Activated B cell treated with CpG ODN at 0.5 μM for 24 hours (primary cell): ENCODE measurements around the gene HUWE1. TPM values are rescaled to one million over a fixed set of nuclear protein-coding genes. Genes with fewer than 3 reads are reported as not detected.

ENCODE experiments used
- ATAC-seq: fragments of 200-7000 bp; cut with Tn5 transposase; one replicate; pipeline ENCODE4 v1.10.0; 2021; ENCODE audit warnings: low read depth, mild to moderate bottlenecking, moderate library complexity
- CTCF ChIA-PET: fragments of 350-600 bp; sonication (Branson Sonifier 250); formaldehyde crosslinking; loops from one replicate; lab custom pipeline; 2021; ENCODE audit warnings: antibody characterized with exemption; lab: Charles Lee
- POLR2A ChIA-PET: fragments of 350-600 bp; sonication (Branson Sonifier 250); formaldehyde crosslinking; loops from one replicate; lab custom pipeline; 2021; ENCODE audit warnings: antibody characterized with exemption; lab: Charles Lee
- DNase-seq: peaks from one replicate; pipeline ENCODE4 v3.0.0; 2022
- H3K27ac Mint-ChIP-seq: one replicate; pipeline ENCODE4 v1.8.0; 2020; ENCODE audit warnings: mixed read lengths
- H3K27me3 Mint-ChIP-seq: one replicate; pipeline ENCODE4 v1.8.0; 2021; ENCODE audit warnings: mixed read lengths
- H3K36me3 Mint-ChIP-seq: one replicate; pipeline ENCODE4 v1.8.0; 2021; ENCODE audit warnings: low read depth, mixed read lengths
- H3K4me1 Mint-ChIP-seq: one replicate; pipeline ENCODE4 v1.8.0; 2021; ENCODE audit warnings: mixed read lengths
- H3K4me3 Mint-ChIP-seq: one replicate; pipeline ENCODE4 v1.8.0; 2020; ENCODE audit warnings: mild to moderate bottlenecking, mixed read lengths
- H3K9me3 Mint-ChIP-seq: one replicate; pipeline ENCODE4 v1.8.0; 2020; ENCODE audit warnings: mixed read lengths
- intact Hi-C: fragments of 100-400 bp; cut with micrococcal nuclease; formaldehyde crosslinking; loops from one replicate; pipeline ENCODE4 v1.15.1; 2024
- total RNA-seq: library from RNA; stranded (reverse); gene quantifications from 2 replicates; pipeline ENCODE4 v1.2.3, GENCODE V29; 2022
- TF ChIP-seq, protein P1 (sequence below): fragments of 200-600 bp; IDR thresholded peaks from one replicate; pipeline ENCODE4 v1.8.0; 2022; ENCODE audit warnings: antibody characterized with exemption, mild to moderate bottlenecking

HUWE1 gene
- total RNA-seq, 1 donor from 2014 or later = 257 TPM

- no peaks in the 10 kb centered on the region for H3K27me3 Mint-ChIP-seq
- peaks cover 6% of the 10 kb centered on the region for H3K4me1 Mint-ChIP-seq
- ATAC-seq (no peak), DNase-seq (no peak)
- no peak overlapping the region for H3K27ac Mint-ChIP-seq
- TF ChIP-seq, protein P1, sequence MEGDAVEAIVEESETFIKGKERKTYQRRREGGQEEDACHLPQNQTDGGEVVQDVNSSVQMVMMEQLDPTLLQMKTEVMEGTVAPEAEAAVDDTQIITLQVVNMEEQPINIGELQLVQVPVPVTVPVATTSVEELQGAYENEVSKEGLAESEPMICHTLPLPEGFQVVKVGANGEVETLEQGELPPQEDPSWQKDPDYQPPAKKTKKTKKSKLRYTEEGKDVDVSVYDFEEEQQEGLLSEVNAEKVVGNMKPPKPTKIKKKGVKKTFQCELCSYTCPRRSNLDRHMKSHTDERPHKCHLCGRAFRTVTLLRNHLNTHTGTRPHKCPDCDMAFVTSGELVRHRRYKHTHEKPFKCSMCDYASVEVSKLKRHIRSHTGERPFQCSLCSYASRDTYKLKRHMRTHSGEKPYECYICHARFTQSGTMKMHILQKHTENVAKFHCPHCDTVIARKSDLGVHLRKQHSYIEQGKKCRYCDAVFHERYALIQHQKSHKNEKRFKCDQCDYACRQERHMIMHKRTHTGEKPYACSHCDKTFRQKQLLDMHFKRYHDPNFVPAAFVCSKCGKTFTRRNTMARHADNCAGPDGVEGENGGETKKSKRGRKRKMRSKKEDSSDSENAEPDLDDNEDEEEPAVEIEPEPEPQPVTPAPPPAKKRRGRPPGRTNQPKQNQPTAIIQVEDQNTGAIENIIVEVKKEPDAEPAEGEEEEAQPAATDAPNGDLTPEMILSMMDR = no peak
- ChIA-PET POLR2A (no interaction called here), CTCF (no interaction called here)
- intact Hi-C loops = no loop called here
- no peak overlapping the region for H3K4me3 Mint-ChIP-seq
- H3K9me3 Mint-ChIP-seq = no peaks in the 10 kb centered on the region
- peaks cover 54% of the 10 kb centered on the region for H3K36me3 Mint-ChIP-seq
Observed at GRCh38 chrX:53654376-53654775, 32.1 kb downstream of the HUWE1 start.

DNA sequence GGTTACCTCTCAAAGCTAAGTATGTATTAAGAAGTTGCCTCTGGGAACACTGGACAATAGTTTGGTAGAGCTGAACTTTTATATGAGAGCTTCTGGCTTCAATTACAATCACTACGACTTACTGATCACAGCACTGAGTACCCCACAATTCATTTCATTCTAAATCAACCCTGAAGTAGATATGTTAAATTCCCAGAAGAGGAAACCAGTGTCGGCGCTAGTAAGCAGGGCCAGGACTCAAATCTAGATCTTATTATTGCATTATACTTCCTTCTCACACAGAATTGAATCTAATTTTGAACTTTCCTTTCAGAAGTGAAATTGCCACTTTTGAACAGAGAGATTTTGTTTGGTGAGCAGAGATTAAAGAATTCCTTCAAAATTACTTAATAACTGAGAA, 41.8 kb downstream of the HUWE1 start:
- POLR2A ChIA-PET = no interaction called here
- no peaks in the 10 kb centered on the region for H3K9me3 Mint-ChIP-seq
- H3K27me3 Mint-ChIP-seq = no peaks in the 10 kb centered on the region
- intact Hi-C loops = no loop called here
- no peak for DNase-seq
- no peak overlapping the region for H3K27ac Mint-ChIP-seq
- no peaks in the 10 kb centered on the region for H3K4me1 Mint-ChIP-seq
- TF ChIP-seq, protein P1 = no peak
- CTCF ChIA-PET = no interaction called here
- no peak overlapping the region for H3K4me3 Mint-ChIP-seq
- no peak for ATAC-seq
- peaks cover 73% of the 10 kb centered on the region for H3K36me3 Mint-ChIP-seq

GRCh38 chrX:53642337-53642736, 44.2 kb downstream of the HUWE1 start:
- Mint-ChIP-seq H3K27me3 (no peaks in the 10 kb centered on the region), H3K4me3 (no peak overlapping the region), H3K27ac (no peak overlapping the region), H3K36me3 (peaks cover 67% of the 10 kb centered on the region), H3K4me1 (no peaks in the 10 kb centered on the region), H3K9me3 (no peaks in the 10 kb centered on the region)
- ChIA-PET CTCF (no interaction called here), POLR2A (no interaction called here)
- TF ChIP-seq, protein P1 = no peak
- intact Hi-C loops = no loop called here
- DNase-seq (no peak), ATAC-seq (no peak)

DNA sequence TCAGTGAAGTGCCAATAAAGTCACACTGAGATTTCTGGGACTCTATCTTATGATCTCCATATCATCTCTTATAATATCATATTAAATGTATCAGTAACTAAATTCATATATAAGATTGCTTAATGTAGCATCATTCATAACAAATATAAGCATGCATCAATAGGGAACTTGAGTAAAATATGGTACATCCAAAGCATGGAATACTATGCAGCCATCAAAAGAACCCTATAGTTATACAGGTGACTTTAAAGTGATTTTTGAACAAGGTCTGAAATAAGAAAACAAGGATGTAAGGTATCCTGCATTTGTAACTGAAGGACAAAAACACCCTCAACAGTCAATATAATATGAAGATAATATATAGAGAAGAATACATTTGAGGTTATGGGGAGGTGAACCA, 47.3 kb downstream of the HUWE1 start:
- intact Hi-C loops = no loop called here
- DNase-seq = no peak
- ChIA-PET POLR2A (no interaction called here), CTCF (no interaction called here)
- TF ChIP-seq, protein P1 = no peak
- no peak overlapping the region for H3K4me3 Mint-ChIP-seq
- no peak overlapping the region for H3K27ac Mint-ChIP-seq
- no peaks in the 10 kb centered on the region for H3K27me3 Mint-ChIP-seq
- no peaks in the 10 kb centered on the region for H3K9me3 Mint-ChIP-seq
- peaks cover 62% of the 10 kb centered on the region for H3K36me3 Mint-ChIP-seq
- H3K4me1 Mint-ChIP-seq = no peaks in the 10 kb centered on the region
- ATAC-seq = no peak

DNA sequence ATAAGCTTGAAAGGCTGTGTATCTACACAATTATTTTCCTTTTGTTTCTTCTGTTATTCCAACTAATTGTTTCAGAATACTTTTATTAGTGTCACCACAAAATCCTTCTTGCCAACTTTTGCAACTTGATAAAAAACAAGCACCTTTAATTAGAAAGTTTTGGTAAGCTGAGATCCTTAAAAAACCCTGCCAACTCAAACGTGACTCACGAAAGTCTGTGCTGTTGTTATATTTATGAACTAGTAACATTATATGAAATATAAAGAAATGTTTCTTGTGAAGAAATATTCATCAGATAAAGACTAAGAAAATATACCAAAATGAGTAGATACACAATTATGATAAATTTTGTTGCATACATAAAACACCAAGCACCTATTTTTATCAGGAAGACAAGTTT, 49.0 kb downstream of the HUWE1 start:
- H3K4me3 Mint-ChIP-seq = no peak overlapping the region
- TF ChIP-seq, protein P1 = no peak
- CTCF ChIA-PET = no interaction called here
- intact Hi-C loops = no loop called here
- no peak overlapping the region for H3K27ac Mint-ChIP-seq
- POLR2A ChIA-PET = interaction anchor here (0.6 kb wide), 1 partner anchor 1326 kb away, joined by 3 read pairs; no protein-coding TSS in a partner anchor
- no peaks in the 10 kb centered on the region for H3K9me3 Mint-ChIP-seq
- no peak for ATAC-seq
- peaks cover 60% of the 10 kb centered on the region for H3K36me3 Mint-ChIP-seq
- no peaks in the 10 kb centered on the region for H3K4me1 Mint-ChIP-seq
- no peak for DNase-seq
- H3K27me3 Mint-ChIP-seq = no peaks in the 10 kb centered on the region
